Stimulated activated CD4-positive, alpha-beta T cell treated with anti-CD3 and anti-CD28 coated beads, TNF-alpha, amount 100 ng/mL, for 24 hours (primary cell): Measurements from ENCODE around the gene MDP1.
"Not testable (repeated sequence)": the region's sequence is repeated elsewhere in the genome, so short reads cannot be mapped to it uniquely, and the experiment has no call there.

Experiments
- DNase-seq, 3 experiments: peaks; one replicate each; pipeline ENCODE4 v3.0.0-alpha.2; 2020; ENCODE audit warnings: low read depth in 3 of 3

MDP1 gene

DNA sequence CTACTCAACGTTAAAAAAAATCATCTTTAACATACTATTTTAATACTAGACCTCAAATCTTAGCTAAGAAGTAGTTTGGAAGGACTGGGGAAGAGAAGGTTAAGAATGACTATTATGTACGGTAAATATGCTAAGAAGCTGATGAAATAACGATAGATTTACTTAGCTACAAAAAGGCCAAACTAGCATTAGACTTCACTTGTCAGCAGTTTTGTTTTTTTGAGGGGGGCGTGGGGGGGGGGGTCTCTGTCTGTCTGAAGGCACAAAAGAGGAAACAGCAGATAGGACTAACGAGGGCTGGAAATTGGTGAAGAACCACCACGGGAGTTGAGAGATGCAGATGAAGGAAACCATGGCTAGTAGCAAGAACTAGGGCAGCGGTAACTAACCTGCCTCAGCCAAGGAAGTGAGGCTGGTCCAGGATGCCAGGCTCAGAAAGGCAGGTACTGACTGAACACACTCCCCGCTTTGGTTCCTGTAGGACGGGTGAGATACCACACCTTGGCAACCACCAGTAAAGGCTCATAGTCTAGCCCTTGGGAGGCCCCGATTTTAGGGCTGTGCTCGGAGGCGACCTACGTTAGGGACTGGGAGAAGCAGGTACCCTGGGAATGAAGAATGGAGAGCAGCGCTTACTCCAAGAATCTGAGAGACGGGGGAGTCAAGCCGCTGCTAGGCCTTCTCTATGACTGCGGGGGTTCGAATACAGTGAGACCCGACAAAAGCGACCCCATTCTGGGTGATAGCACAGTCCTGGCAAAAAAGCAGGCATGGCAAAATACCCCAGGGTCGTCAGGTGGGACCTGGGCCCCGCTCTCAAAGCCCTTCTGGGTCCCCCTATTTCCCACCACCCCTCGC, 15.6 kb upstream of the MDP1 start:
- DNase-seq = no peak

DNA sequence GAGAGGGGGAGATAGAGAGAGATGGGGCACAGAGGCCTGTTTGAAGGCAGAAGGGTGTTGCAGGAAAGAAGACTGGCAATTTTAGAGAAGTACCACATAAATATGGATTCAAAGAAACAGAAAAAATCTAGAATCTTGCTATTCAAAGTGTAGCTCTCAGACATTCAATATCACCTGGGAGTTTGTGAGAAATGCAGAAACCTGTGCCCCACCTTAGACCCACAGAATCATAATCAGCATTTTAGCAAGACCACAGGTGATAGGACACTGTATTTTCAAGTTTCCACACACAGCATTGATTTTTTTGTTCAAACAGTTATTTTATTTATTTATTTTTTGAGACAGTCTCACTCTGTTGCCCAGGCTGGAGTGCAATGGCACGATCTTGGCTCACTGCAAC, 13.0 kb upstream of the MDP1 start:
- no peak for DNase-seq

- DNase-seq = no peak
Measured at GRCh38 chr14:24226473-24226872, 10.6 kb upstream of the MDP1 start.

- DNase-seq = no peak
Measured at GRCh38 chr14:24224618-24225071, 8.8 kb upstream of the MDP1 start.

DNA sequence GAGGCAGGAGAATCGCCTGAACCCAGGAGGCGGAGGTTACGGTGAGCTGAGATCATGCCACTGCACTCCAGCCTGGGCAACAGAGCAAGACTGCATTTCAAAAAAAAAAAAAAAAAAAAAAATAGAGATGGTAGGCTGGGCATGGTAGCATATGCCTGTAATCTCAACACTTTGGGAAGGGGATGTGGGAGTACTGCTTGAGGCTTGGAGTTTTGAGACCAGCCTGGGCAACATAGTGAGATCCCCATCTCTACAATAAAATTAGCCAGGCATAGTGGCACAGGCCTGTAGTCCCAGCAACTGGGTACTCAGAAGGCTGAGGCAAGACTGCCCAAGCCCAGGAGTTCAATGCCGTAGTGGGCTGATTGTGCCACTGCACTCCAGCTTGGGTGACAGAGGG, 7.1 kb upstream of the MDP1 start:
- DNase-seq = not testable (repeated sequence)

DNA sequence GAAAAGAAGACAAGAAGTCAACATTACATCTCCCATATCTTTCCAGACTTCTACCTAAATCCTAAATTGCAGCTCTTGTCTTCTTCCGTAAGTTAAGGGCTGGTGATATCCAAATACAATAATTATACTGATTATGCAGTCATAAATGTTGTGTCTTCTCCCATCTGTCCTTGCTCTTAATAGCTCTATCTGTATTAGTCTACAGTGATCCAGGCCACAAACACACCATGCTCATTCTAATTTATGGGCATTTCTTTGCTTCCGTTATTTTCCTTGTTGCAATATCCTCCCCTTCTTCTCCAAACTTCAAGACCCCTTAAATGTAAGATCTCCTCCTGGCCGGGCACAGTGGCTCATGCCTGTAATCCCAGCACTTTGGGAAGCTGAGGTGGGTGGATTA, 3.7 kb upstream of the MDP1 start:
- DNase-seq = no peak

DNA sequence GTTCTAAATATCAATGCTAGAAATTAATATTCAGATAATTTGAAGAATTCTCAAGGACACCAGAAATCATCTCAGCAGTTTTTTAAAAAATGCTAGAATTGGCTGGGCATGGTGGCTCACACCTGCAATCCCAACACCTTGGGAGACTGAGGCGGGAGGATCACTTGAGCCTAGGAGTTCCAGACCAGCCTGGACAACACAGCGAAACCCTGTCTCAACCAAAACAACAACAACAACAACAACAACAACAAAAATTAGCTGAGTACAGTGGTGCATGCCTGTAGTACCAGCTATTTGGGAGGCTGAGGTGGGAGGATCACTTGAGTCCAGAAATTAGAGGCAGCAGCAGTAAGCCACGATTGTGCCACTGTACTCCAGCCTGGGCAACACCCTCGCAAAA, 3.2 kb upstream of the MDP1 start:
- DNase-seq = no peak

DNA sequence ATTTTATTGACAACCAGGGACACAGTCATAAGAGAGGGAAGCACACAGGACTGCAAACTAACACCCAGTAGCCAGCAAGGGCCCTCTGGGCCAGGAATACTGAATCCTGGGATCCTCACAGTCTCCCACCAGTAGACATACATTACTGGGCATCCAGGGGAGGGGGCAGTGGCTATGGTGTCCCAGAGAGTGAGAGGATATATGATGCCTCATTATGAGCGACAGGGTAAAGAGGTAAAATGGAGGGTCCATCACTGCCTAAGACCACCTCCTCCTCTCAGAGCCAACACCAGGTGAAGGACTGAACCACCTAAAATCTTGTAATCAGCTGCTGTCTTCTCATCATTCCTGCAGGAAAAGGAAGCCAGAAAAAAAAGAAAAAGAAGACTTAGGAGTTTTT, 1.0 kb upstream of the MDP1 start:
- DNase-seq = not testable (repeated sequence)

DNA sequence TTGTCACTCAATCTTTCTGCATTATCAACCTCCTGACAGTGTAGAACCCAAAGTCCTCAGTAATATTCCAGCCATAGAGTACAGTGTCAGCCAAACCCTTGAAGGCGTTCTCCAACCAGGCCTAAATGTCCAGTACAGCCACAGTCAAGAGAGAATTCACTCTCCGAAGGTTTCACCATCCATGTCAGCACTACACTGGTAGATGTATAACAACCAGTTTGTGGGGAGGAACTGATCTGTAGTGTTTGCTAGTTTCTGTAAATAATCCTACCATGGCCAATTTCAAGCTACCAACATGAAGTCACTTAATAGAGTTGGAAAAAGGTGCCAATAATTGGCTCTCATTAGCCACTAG, 456 bp upstream of the MDP1 start:
- DNase-seq = no peak

DNA sequence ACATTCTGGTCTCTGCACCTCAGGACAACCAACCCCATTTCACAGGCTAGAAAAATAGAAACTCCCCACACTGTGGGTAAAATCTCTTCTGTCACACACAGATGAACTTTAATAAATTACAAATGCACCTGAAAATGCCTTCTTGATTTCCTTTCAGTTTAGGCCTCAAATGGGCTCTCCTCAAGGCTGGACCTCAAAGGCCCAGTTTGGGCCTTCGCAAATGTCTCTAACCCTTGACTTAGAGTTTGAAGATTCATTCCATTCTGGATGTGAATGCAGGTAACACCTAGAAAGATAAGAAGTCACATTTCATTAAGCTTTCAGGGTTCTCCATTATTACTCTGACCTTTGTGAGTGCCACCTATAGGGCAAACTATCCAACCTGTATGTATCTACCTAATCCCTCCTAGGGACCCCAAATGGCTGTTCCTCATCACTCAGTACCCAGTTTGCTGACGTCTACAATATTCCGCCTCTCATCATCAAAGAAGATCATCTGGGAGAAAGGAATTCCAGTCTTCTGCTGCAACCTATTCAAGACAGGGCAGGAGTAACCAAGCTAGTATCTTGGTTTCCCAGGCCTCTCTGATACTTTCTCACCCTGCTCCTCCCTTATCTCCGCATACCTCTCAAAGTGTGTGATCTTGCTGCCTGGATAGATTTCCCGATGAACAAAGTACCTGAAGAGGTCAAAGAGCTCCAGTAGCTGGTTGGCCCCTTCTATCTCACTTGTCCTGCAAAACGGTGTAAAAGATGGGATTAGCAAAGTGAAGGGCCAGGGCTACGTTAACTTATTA, 1.8 kb downstream of the MDP1 start:
- DNase-seq = no peak

GRCh38 chr14:24212924-24213865, 2.7 kb downstream of the MDP1 start, which contains the start of gene CHMP4A:
Gene CHMP4A (minus strand): TSS chr14:24213488. CDS start chr14:24213439, 49 bp downstream.
- DNase-seq = peak; percentile 90 to 97 (median 94)

DNA sequence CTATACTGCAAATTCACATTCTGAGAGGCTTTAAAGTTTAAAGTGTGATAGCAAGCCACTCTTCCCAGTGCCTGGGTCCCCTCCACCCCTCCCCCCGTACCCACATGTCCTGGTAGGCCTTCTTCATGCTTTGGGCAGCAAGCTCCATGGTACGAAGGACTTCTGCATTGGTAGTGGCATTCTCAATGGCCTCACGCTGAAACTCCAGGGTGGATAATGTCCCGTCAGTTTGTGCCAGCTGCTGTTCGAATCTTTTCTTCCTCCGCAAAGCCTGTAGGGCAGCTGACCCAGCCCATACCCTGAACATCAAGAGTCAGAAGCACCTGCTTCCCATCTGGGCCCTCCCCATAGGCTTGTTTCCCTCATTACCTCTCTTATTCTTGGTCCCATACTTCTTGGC, 4.6 kb downstream of the MDP1 start:
- no peak for DNase-seq

GRCh38 chr14:24207625-24208024, 8.2 kb downstream of the MDP1 start:
- DNase-seq = no peak

GRCh38 chr14:24207104-24207551, 8.7 kb downstream of the MDP1 start:
- no peak for DNase-seq

GRCh38 chr14:24206260-24207103, 9.4 kb downstream of the MDP1 start:
- no peak for DNase-seq

DNA sequence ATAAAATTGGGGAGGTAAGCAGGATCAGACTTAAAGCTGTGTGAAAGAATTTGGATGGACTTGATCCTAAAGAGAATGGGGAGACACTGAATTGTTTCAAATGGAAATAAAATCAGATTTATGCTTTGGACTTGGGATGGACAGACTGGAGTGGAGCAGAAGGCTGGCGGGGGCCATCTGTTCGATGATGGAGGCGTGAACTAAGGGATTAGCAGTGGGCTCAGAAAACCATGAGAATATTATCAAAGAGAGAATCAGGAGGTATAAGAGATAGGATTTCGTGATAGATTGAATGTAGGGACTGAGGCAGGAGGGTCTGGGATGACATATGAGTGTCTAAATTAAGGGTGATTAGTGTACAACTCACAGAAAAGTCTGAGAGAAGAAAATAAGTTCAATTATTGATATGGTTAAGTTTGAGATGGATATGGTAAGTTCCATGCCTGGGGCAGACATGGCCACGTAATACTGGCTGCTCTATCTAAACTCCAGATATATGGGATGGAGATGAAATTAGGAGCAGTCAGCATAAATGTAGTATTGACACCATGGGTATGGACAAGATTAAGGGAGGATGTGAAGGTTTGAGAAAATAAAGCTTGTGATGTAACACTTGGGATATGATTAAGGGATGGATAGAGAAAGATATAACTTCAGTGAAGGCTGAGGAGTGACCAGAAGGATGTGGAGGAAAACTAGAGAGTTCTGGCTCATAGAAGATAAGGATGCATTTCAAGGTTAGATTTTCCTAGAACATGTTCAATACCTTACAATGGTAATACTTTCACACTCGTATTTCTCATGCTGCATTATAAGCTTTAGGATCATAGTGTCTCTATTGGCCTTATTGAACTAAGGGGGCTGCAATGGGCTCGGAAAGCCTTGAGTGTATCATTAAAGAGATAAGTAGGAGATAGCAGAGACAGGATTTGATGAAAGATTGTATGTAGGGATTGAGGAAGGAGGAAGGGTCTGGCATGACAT, 11.4 kb downstream of the MDP1 start:
- DNase-seq = no peak

DNA sequence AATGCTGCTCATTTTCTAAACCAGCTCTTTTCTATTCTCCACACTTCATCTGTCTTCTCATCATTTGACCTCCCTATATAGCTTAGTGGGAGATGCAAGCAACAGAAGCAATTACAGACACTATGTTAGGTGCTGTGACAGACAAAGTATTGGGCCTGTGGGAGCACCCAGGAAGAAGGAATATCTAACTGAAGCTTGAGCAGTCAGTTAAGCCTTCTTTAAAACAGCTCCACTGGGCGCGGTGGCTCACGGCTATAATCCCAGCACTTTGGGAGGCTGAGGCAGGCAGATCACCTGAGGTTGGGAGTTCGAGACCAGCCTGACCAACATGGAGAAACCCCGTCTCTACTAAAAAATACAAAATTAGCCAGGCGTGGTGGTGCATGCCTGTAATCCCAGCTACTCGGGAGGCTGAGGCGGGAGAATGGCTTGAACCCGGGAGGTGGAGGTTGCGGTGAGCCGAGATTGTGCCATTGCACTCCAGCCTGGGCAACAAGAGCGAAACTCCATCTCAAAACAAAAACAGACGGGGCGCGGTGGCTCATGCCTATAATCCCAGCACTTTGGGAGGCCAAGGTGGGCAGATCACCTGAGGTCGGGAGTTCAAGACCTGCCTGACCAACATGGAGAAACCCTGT, 12.5 kb downstream of the MDP1 start:
- not testable (repeated sequence) for DNase-seq

- not testable (repeated sequence) for DNase-seq
Measured at GRCh38 chr14:24202538-24202937, 13.3 kb downstream of the MDP1 start.
